NT2/D1 (cell line): Measurements from ENCODE around the gene CASQ2.

Source experiments
- YY1 ChIP-seq: IDR thresholded peaks from 2 replicates; pipeline ENCODE4 v1.6.1; 2011; ENCODE audit not compliant: insufficient read length, insufficient read depth
- ZNF274 ChIP-seq: IDR thresholded peaks from 2 replicates; pipeline ENCODE4 v1.6.1; 2011; ENCODE audit warnings: mild to moderate bottlenecking, low read depth, low read length

- TF ChIP-seq ZNF274 (no peak), YY1 (no peak)
Measured at GRCh38 chr1:115655306-115655663, 113.2 kb downstream of the CASQ2 start.
